ENCODE measurements around the gene L2HGDH. TPM values are rescaled to one million over a fixed set of nuclear protein-coding genes. Genes with fewer than 3 reads are reported as not detected.

L2HGDH gene
- 1.7 and 3.0 TPM in 2 replicates for polyA plus RNA-seq

GRCh38 chr14:50311972-50312733 is at the start of gene L2HGDH, which contains the start of gene DMAC2L:
L2HGDH (minus strand) TSS chr14:50312229; CDS start chr14:50312150, 79 bp downstream.
DMAC2L (plus strand) TSS chr14:50312324; CDS start chr14:50321488, 9,164 bp downstream.

DNA sequence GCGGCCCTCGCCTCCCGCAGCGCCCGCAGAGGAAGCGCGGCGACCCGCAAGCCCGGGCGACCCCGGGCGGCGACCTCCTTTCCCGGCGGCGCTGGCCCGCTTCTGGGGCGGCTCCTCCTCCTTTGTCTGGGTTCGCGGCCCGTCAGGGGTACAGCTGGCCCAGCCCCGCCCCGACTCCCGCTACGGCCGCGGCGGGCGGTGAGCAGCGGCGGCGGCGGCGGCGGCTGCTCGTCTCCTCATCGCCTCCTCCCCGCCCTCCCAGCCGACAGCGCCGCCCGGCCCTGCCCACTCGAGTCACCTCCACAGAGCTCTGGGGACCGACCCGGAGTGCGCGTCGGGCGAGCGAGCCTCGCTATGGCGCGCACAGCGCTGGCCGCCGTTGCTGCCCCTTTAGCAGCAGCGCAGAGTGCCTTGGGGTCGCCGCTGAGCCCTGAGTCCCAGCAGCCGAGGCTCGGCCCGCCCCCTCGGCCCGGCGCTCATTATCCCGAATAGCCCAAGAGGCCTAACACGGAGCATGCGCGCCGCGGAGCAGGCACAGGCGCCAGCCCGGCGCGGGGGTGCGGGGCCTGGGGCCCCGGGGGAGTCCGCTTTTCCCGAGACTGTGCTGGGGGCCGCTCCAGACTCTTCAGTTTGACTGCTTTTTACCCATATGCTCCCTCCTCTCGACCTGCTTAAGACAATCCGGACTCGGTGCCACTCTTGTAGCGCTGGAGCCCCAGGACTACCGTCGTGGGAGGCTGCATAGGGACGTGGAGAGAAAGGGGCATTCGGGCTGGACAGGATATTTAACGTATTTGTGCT is 80.4 kb downstream of the L2HGDH start, which contains the start of gene SOS2:
Gene SOS2, minus strand, starts transcription at position 104 of the 801 bp plus-strand sequence. CDS start 295 bp downstream, outside the sequence.

Other genes starting within 250 kb of the L2HGDH start
- gene VCPKMT, start 195.7 kb downstream of the L2HGDH start, polyA plus RNA-seq, result 10.8 and 11.4 TPM in 2 replicates
- 5.7 and 9.9 TPM in 2 replicates for gene SOS2, start 80.7 kb downstream of the L2HGDH start, polyA plus RNA-seq
- 88.5 and 98.7 TPM in 2 replicates for gene DMAC2L, start 95 bp upstream of the L2HGDH start, polyA plus RNA-seq
- 1.8 and 2.6 TPM in 2 replicates for gene CDKL1, start 84.7 kb upstream of the L2HGDH start, polyA plus RNA-seq
- 18.4 and 25.3 TPM in 2 replicates for gene MAP4K5, start 220.3 kb upstream of the L2HGDH start, polyA plus RNA-seq
- gene ATL1, start 247.9 kb upstream of the L2HGDH start, polyA plus RNA-seq, result 204 and 300 TPM in 2 replicates

Data from Purkinje cell (primary cell).